Colonic mucosa (tissue), 4 donors: Measurements from ENCODE around the gene GIGYF2. TPM values are rescaled to one million over a fixed set of nuclear protein-coding genes. Genes with fewer than 3 reads are reported as not detected.
A peak's percentile ranks its signal among the peaks of the same experiment; 100 is the strongest.

Experiments
- DNase-seq: peaks from one replicate; pipeline ENCODE4 v3.0.0-alpha.2; 2020
- H3K27ac ChIP-seq: fragments of 200-600 bp; one replicate; pipeline ENCODE4 v1.8.0; 2021
- H3K27me3 ChIP-seq: fragments of 200-600 bp; one replicate; pipeline ENCODE4 v1.8.0; 2021
- H3K36me3 ChIP-seq: fragments of 200-600 bp; one replicate; pipeline ENCODE4 v1.8.0; 2021
- H3K4me1 ChIP-seq: fragments of 200-600 bp; one replicate; pipeline ENCODE4 v1.8.0; 2021; ENCODE audit warnings: mild to moderate bottlenecking
- H3K4me3 ChIP-seq: fragments of 200-600 bp; one replicate; pipeline ENCODE4 v1.8.0; 2021
- H3K9ac ChIP-seq, 2 donors: one replicate each; pipeline ENCODE4 v1.7.0; 2013; ENCODE audit warnings: control low read depth in 2 of 2, low read depth in 2 of 2, low read length in 2 of 2
- H3K9me3 ChIP-seq: fragments of 200-600 bp; one replicate; pipeline ENCODE4 v1.8.0; 2021
- CTCF ChIP-seq: fragments of 200-600 bp; IDR thresholded peaks from one replicate; pipeline ENCODE4 v1.8.0; 2022; ENCODE audit warnings: antibody characterized with exemption, mild to moderate bottlenecking
- intact Hi-C: fragments of 100-400 bp; cut with DNase I; formaldehyde crosslinking; loops from one replicate; pipeline ENCODE4 v1.14.1; 2022
- total RNA-seq, 2 donors: library from RNA; stranded (reverse); fragmentation: NEBNext Ultra II Directional in 1 of 2; extraction: Animal tissue kit (Norgen Biotek cat#: 25700) in 1 of 2; gene quantifications; one replicate each; pipeline ENCODE4 v1.2.1, GENCODE V29; 2021
- donor health status: healthy.
- donor health status: DM: no; HTN: no; CAD: no.
- donor health status: DM: no; HTN: no; CAD: no.

The GIGYF2 gene
- total RNA-seq, 2 donors from 2014 or later = 48.8 to 49.3 TPM

GRCh38 chr2:232871835-232872736, 175.0 kb downstream of the GIGYF2 start:
- Histone ChIP-seq H3K4me1 (peaks cover 13% of the 10 kb centered on the region), H3K36me3 (no peaks in the 10 kb centered on the region), H3K27me3 (peaks cover 6% of the 10 kb centered on the region), H3K9ac (no peak overlapping the region), H3K9me3 (no peaks in the 10 kb centered on the region), H3K4me3 (no peak overlapping the region), H3K27ac (peak overlapping the region; percentile 95)
- intact Hi-C loops = no loop called here
- DNase-seq = no peak
- no peak for TF ChIP-seq CTCF

DNA sequence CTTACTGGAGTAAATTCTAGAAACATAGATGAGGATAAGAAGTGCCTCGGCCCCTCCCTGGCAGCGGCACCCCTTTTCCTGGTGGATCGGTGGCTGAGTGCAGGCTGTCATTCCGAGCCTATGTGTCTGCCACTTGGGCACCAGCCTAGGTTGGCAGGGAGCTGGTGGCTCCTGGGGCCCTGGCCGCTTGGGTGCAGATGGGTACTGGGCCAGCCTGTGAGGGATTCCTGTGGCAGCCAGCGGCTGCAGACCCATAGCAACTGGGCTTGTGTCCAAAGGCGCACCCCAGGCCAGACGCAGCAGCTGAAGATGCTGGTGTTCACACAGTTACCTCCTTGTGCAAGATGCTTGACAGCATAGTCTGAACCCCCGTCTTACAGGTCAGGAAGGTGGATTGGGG, 175.7 kb downstream of the GIGYF2 start:
- Histone ChIP-seq H3K9ac (peak overlapping the region in 1 of 2 donors; percentile 94), H3K4me1 (peaks cover 13% of the 10 kb centered on the region), H3K27me3 (peaks cover 6% of the 10 kb centered on the region), H3K36me3 (no peaks in the 10 kb centered on the region), H3K4me3 (no peak overlapping the region), H3K9me3 (no peaks in the 10 kb centered on the region), H3K27ac (peak overlapping the region; percentile 95)
- no peak for TF ChIP-seq CTCF
- DNase-seq = no peak
- intact Hi-C loops = no loop called here

GRCh38 chr2:232873292-232873908, 176.3 kb downstream of the GIGYF2 start:
- H3K9ac ChIP-seq = peak overlapping the region; percentile 6 to 94
- no peaks in the 10 kb centered on the region for H3K36me3 ChIP-seq
- H3K27me3 ChIP-seq = peaks cover 6% of the 10 kb centered on the region
- no peak overlapping the region for H3K4me3 ChIP-seq
- H3K4me1 ChIP-seq = peaks cover 13% of the 10 kb centered on the region
- peak overlapping the region; percentile 95 for H3K27ac ChIP-seq
- DNase-seq = peak; percentile 46
- intact Hi-C loops = no loop called here
- TF ChIP-seq CTCF = no peak
- no peaks in the 10 kb centered on the region for H3K9me3 ChIP-seq

- Histone ChIP-seq H3K9ac (peak overlapping the region; percentile 6 to 94), H3K36me3 (no peaks in the 10 kb centered on the region), H3K9me3 (no peaks in the 10 kb centered on the region), H3K4me3 (no peak overlapping the region), H3K27me3 (peaks cover 6% of the 10 kb centered on the region), H3K4me1 (peaks cover 13% of the 10 kb centered on the region), H3K27ac (peak overlapping the region; percentile 95)
- no peak for TF ChIP-seq CTCF
- peak; percentile 91 for DNase-seq
- intact Hi-C loops = no loop called here
Observed at GRCh38 chr2:232873909-232874641, 176.9 kb downstream of the GIGYF2 start.

DNA sequence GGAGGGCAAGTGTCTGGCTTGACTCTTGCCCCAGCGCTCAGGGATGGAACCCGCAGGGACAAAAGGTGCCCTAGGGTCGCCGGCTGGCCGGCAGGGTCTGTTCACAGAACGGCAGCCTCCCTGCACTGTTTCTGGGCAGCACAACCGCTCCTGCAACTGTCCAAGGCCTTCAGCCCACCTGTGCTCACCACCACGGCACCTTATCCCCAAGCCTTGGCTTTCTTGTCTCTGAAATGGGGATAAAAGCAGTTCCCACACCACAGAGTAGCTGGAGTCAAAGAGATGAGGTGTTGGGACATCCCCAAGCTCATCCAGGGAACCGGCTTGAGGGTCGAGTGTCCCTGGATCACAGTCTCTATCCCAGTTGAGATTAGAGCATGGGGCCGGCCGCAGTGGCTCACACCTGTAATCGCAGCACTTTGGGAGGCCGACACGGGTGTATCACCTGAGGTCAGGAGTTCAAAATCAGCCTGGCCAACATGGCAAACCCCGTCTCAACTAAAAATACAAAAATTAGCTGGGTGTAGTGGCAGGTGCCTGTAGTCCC, 177.6 kb downstream of the GIGYF2 start:
- H3K27ac ChIP-seq = peak overlapping the region; percentile 95
- H3K9me3 ChIP-seq = no peaks in the 10 kb centered on the region
- TF ChIP-seq CTCF = no peak
- intact Hi-C loops = no loop called here
- H3K4me1 ChIP-seq = peaks cover 13% of the 10 kb centered on the region
- DNase-seq = no peak
- H3K4me3 ChIP-seq = no peak overlapping the region
- peak overlapping the region; percentile 50 to 94 for H3K9ac ChIP-seq
- no peaks in the 10 kb centered on the region for H3K36me3 ChIP-seq
- peaks cover 6% of the 10 kb centered on the region for H3K27me3 ChIP-seq
